Measurements from ENCODE around the gene SEMA6B.

SEMA6B gene

GRCh38 chr19:4507804-4508203 lies 51.7 kb downstream of the SEMA6B start:
- no peak for DNase-seq (ENCODE audit: low read depth)

- no peak for DNase-seq (ENCODE audit: low read depth)
These were observed 52.4 kb downstream of the SEMA6B start for GRCh38 chr19:4507150-4507452.

- DNase-seq (ENCODE audit: low read depth), result no peak
These were observed 52.9 kb downstream of the SEMA6B start for GRCh38 chr19:4506449-4507149.

GRCh38 chr19:4505570-4506448 lies 53.7 kb downstream of the SEMA6B start:
- no peak for DNase-seq (ENCODE audit: low read depth)

GRCh38 chr19:4504891-4505569 lies 54.5 kb downstream of the SEMA6B start:
- DNase-seq (ENCODE audit: low read depth), result no peak

- DNase-seq (ENCODE audit: low read depth), result no peak
These were observed 55.2 kb downstream of the SEMA6B start for GRCh38 chr19:4504297-4504701.

- no peak for DNase-seq (ENCODE audit: low read depth)
These were observed 55.7 kb downstream of the SEMA6B start for GRCh38 chr19:4503825-4504170.

- no peak for DNase-seq (ENCODE audit: low read depth)
These were observed 56.2 kb downstream of the SEMA6B start for GRCh38 chr19:4503132-4503824.

GRCh38 chr19:4502282-4503131 lies 57.0 kb downstream of the SEMA6B start:
- no peak for DNase-seq (ENCODE audit: low read depth)

GRCh38 chr19:4501691-4502090 lies 57.8 kb downstream of the SEMA6B start:
- no peak for DNase-seq (ENCODE audit: low read depth)

- DNase-seq (ENCODE audit: low read depth), result no peak
These were observed 58.5 kb downstream of the SEMA6B start for GRCh38 chr19:4500841-4501591.

GRCh38 chr19:4499855-4500254 lies 59.6 kb downstream of the SEMA6B start:
- no peak for DNase-seq (ENCODE audit: low read depth)

GRCh38 chr19:4499318-4499717 lies 60.2 kb downstream of the SEMA6B start:
- no peak for DNase-seq (ENCODE audit: low read depth)

- no peak for DNase-seq (ENCODE audit: low read depth)
These were observed 60.8 kb downstream of the SEMA6B start for GRCh38 chr19:4498694-4499093.

- no peak for DNase-seq (ENCODE audit: low read depth)
These were observed 61.6 kb downstream of the SEMA6B start for GRCh38 chr19:4497770-4498389.

GRCh38 chr19:4496304-4496703 lies 63.2 kb downstream of the SEMA6B start:
- DNase-seq (ENCODE audit: low read depth), result no peak

GRCh38 chr19:4495471-4495870 lies 64.0 kb downstream of the SEMA6B start:
- DNase-seq (ENCODE audit: low read depth), result no peak

GRCh38 chr19:4494691-4495064 lies 64.8 kb downstream of the SEMA6B start:
- DNase-seq (ENCODE audit: low read depth), result no peak

GRCh38 chr19:4493929-4494690 lies 65.4 kb downstream of the SEMA6B start:
- DNase-seq (ENCODE audit: low read depth), result no peak
